ENCODE measurements around the gene EXTL2. TPM values are rescaled to one million over a fixed set of nuclear protein-coding genes. Genes with fewer than 3 reads are reported as not detected.

EXTL2 gene
- total RNA-seq, 1 experiment from 2014 or later: 7.2 TPM

DNA sequence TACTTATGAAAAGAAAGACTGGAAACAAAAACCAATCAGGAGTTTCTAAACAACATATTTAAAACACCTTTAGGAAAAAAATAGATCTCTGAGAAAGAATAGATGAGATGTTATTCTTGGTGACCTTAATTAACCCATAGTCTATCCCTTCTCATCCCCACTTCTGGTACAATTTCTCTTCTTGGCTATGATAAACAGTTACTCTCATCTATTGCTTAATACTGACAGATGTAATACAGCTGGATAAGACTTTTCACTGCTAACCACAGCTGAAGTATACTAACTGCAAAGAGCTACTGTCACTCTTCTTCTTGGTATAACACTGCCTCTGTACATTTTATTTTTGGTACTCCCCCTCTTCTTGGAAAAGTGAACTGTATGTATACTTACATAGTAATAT, 15.2 kb downstream of the EXTL2 start:
- Mint-ChIP-seq H3K9me3 (ENCODE audit: unreplicated experiment) (no peaks in the 10 kb centered on the region), H3K4me3 (ENCODE audit: unreplicated experiment) (no peak overlapping the region), H3K27ac (ENCODE audit: unreplicated experiment) (no peak overlapping the region), H3K27me3 (ENCODE audit: insufficient read depth, unreplicated experiment) (no peaks in the 10 kb centered on the region), H3K4me1 (ENCODE audit: low read depth, unreplicated experiment) (no peaks in the 10 kb centered on the region), H3K36me3 (ENCODE audit: insufficient read depth, unreplicated experiment) (peaks cover 5% of the 10 kb centered on the region)
- ChIA-PET POLR2A (no interaction called here), CTCF (no interaction called here)
- no peaks in the 10 kb centered on the region for H3K27me3 ChIP-seq (replicated peaks; ENCODE audit: control insufficient read depth, insufficient read depth, low read length)
- DNase-seq: no peak
- no peaks in the 10 kb centered on the region for H3K36me3 ChIP-seq (ENCODE audit: control insufficient read depth, insufficient read depth, low read length)
- TF ChIP-seq CTCF (IDR thresholded peaks at IDR 0.05; ENCODE audit: insufficient read depth in 1 of 2, low read depth in 1 of 2, low read length in 1 of 2, severe bottlenecking in 1 of 2, unreplicated experiment in 1 of 2): no peak
- BruUV-seq (replicated peaks): no TSS peak
- no peaks in the 10 kb centered on the region for H3K4me1 ChIP-seq
- H3K9me3 ChIP-seq: no peaks in the 10 kb centered on the region
- H3K4me3 ChIP-seq (ENCODE audit: low read depth, low read length): no peak overlapping the region
- intact Hi-C loops (cut with micrococcal nuclease; ENCODE audit: unreplicated experiment): no loop called here

DNA sequence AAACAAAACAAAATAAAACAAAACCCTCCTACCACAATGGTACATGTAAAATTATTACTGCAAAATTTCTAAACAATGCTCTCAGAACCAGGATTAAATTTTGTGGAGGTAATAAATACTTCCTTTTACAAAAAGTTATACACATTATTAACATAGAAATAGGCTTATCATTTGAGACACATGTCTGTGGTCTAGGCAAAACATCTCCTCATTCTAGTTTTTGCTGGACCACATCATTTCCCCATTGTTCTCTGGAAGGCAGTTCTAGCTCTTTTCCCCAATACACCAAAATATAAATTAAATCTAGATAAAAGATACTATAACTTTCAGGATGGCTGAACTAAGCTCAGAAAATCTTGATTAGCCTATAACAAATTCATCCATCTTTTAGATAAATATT, 18.4 kb downstream of the EXTL2 start:
- Mint-ChIP-seq H3K36me3 (ENCODE audit: insufficient read depth, unreplicated experiment) (no peaks in the 10 kb centered on the region), H3K27me3 (ENCODE audit: insufficient read depth, unreplicated experiment) (no peaks in the 10 kb centered on the region), H3K27ac (ENCODE audit: unreplicated experiment) (no peak overlapping the region), H3K4me1 (ENCODE audit: low read depth, unreplicated experiment) (no peaks in the 10 kb centered on the region), H3K4me3 (ENCODE audit: unreplicated experiment) (no peak overlapping the region), H3K9me3 (ENCODE audit: unreplicated experiment) (no peaks in the 10 kb centered on the region)
- ChIA-PET POLR2A (no interaction called here), CTCF (no interaction called here)
- Histone ChIP-seq H3K27me3 (replicated peaks; ENCODE audit: control insufficient read depth, insufficient read depth, low read length) (no peaks in the 10 kb centered on the region), H3K4me3 (ENCODE audit: low read depth, low read length) (no peak overlapping the region), H3K9me3 (no peaks in the 10 kb centered on the region), H3K36me3 (ENCODE audit: control insufficient read depth, insufficient read depth, low read length) (no peaks in the 10 kb centered on the region), H3K4me1 (no peaks in the 10 kb centered on the region)
- intact Hi-C loops (cut with micrococcal nuclease; ENCODE audit: unreplicated experiment): no loop called here
- no peak for TF ChIP-seq CTCF (IDR thresholded peaks at IDR 0.05; ENCODE audit: insufficient read depth in 1 of 2, low read depth in 1 of 2, low read length in 1 of 2, severe bottlenecking in 1 of 2, unreplicated experiment in 1 of 2)
- no peak for DNase-seq
- no TSS peak for BruUV-seq (replicated peaks)

- no peak overlapping the region for H3K4me3 Mint-ChIP-seq (ENCODE audit: unreplicated experiment)
- H3K27ac Mint-ChIP-seq (ENCODE audit: unreplicated experiment): no peak overlapping the region
- ChIA-PET POLR2A (no interaction called here), CTCF (no interaction called here)
- H3K4me1 Mint-ChIP-seq (ENCODE audit: low read depth, unreplicated experiment): no peaks in the 10 kb centered on the region
- H3K36me3 Mint-ChIP-seq (ENCODE audit: insufficient read depth, unreplicated experiment): no peaks in the 10 kb centered on the region
- no TSS peak for BruUV-seq (replicated peaks)
- intact Hi-C loops (cut with micrococcal nuclease; ENCODE audit: unreplicated experiment): no loop called here
- Histone ChIP-seq H3K4me3 (ENCODE audit: low read depth, low read length) (no peak overlapping the region), H3K9me3 (no peaks in the 10 kb centered on the region), H3K36me3 (ENCODE audit: control insufficient read depth, insufficient read depth, low read length) (no peaks in the 10 kb centered on the region), H3K27me3 (replicated peaks; ENCODE audit: control insufficient read depth, insufficient read depth, low read length) (no peaks in the 10 kb centered on the region), H3K4me1 (no peaks in the 10 kb centered on the region)
- TF ChIP-seq CTCF (IDR thresholded peaks at IDR 0.05; ENCODE audit: insufficient read depth in 1 of 2, low read depth in 1 of 2, low read length in 1 of 2, severe bottlenecking in 1 of 2, unreplicated experiment in 1 of 2): no peak
- no peaks in the 10 kb centered on the region for H3K27me3 Mint-ChIP-seq (ENCODE audit: insufficient read depth, unreplicated experiment)
- DNase-seq: no peak
- H3K9me3 Mint-ChIP-seq (ENCODE audit: unreplicated experiment): no peaks in the 10 kb centered on the region
Measured at GRCh38 chr1:100875228-100875627, 19.4 kb downstream of the EXTL2 start.
